PC-3 (cell line): ENCODE results near the gene ABCC11. TPM values are rescaled to one million over a fixed set of nuclear protein-coding genes. Genes with fewer than 3 reads are reported as not detected.

Experiments
- ATAC-seq: fragments of 200-7000 bp; cut with Tn5 transposase; 2 replicates; pipeline ENCODE4 v1.9.1; 2020; ENCODE audit warnings: mild to moderate bottlenecking, moderate library complexity
- BruUV-seq: library from RNA; stranded (reverse); fragments of 400-500 nt; replicated peaks from 2 replicates; lab custom pipeline; 2021; lab: Mats Ljungman, UMichigan
- CTCF ChIA-PET: fragments of 300-600 bp; sonication (Branson Sonifier 250); formaldehyde crosslinking; loops from one replicate; lab custom pipeline; 2022; ENCODE audit warnings: antibody characterized with exemption; lab: Charles Lee
- POLR2A ChIA-PET: fragments of 300-600 bp; sonication (Branson Sonifier 250); formaldehyde crosslinking; loops from one replicate; lab custom pipeline; 2022; ENCODE audit warnings: antibody characterized with exemption; ENCODE audit not compliant: unreplicated experiment; lab: Charles Lee
- DNase-seq: peaks from one replicate; pipeline ENCODE4 v3.0.0-alpha.2; 2015
- H2AFZ ChIP-seq: fragments of 300-600 bp; sonication (generic); 2 replicates; pipeline ENCODE4 v1.6.0; 2016; ENCODE audit warnings: antibody characterized with exemption, low read length
- H3F3A ChIP-seq: fragments of 300-600 bp; sonication (generic); one replicate; pipeline ENCODE4 v1.6.0; 2017; ENCODE audit warnings: antibody characterized with exemption, low read length, control low read depth, mild to moderate bottlenecking; ENCODE audit not compliant: unreplicated experiment
- H3K27ac ChIP-seq: fragments of 300-600 bp; sonication (generic); 2 replicates; pipeline ENCODE4 v1.5.1; 2016; ENCODE audit warnings: mild to moderate bottlenecking, low read length
- H3K27me3 ChIP-seq: fragments of 300-600 bp; sonication (generic); 2 replicates; pipeline ENCODE4 v1.6.1; 2016; ENCODE audit warnings: low read length, mixed read lengths
- H3K36me3 ChIP-seq: fragments of 300-600 bp; sonication (generic); 2 replicates; pipeline ENCODE4 v1.6.1; 2016; ENCODE audit warnings: low read depth, mixed run types, low read length, mixed read lengths
- H3K4me1 ChIP-seq: fragments of 300-600 bp; sonication (generic); 2 replicates; pipeline ENCODE4 v1.5.1; 2016; ENCODE audit warnings: low read length; ENCODE audit not compliant: insufficient read depth
- H3K4me2 ChIP-seq: fragments of 300-600 bp; sonication (generic); 2 replicates; pipeline ENCODE4 v1.6.0; 2016; ENCODE audit warnings: low read length
- H3K4me3 ChIP-seq: fragments of 300-600 bp; sonication (generic); 2 replicates; pipeline ENCODE4 v1.5.1; 2016; ENCODE audit warnings: mild to moderate bottlenecking, low read length, mixed read lengths
- H3K79me2 ChIP-seq: fragments of 300-600 bp; sonication (generic); 2 replicates; pipeline ENCODE4 v1.6.1; 2017; ENCODE audit warnings: low read length, mixed read lengths
- H3K9ac ChIP-seq: fragments of 300-600 bp; sonication (generic); 2 replicates; pipeline ENCODE4 v1.6.0; 2016; ENCODE audit warnings: mild to moderate bottlenecking, low read length
- H3K9me2 ChIP-seq: fragments of 300-600 bp; sonication (generic); replicated peaks from 2 replicates; pipeline ENCODE4 v1.6.1; 2016; ENCODE audit warnings: mixed run types, low read length, mixed read lengths
- H3K9me3 ChIP-seq: fragments of 300-600 bp; sonication (generic); 2 replicates; pipeline ENCODE4 v1.6.1; 2016; ENCODE audit warnings: low read length, mixed read lengths
- H4K20me1 ChIP-seq: fragments of 300-600 bp; sonication (generic); 2 replicates; pipeline ENCODE4 v1.6.1; 2016; ENCODE audit warnings: low read length, mixed read lengths
- EZH2 ChIP-seq: fragments of 300-600 bp; sonication (generic); IDR thresholded peaks from one replicate; pipeline ENCODE4 v1.6.1; 2017; ENCODE audit warnings: antibody characterized with exemption, mild to moderate bottlenecking, low read length; ENCODE audit not compliant: unreplicated experiment
- EZH2phosphoT487 ChIP-seq: fragments of 300-600 bp; sonication (generic); IDR thresholded peaks from 2 replicates; pipeline ENCODE4 v1.6.1; 2018; ENCODE audit warnings: mild to moderate bottlenecking, antibody characterized with exemption, low read length, borderline replicate concordance
- intact Hi-C: fragments of 100-400 bp; cut with micrococcal nuclease; formaldehyde crosslinking; loops from 2 replicates; pipeline ENCODE4 v1.9.0; 2023
- total RNA-seq: library from RNA; depleted of rRNA; stranded (reverse); fragments of >200 nt; gene quantifications from 2 replicates; pipeline ENCODE4 v1.2.3, GENCODE V29; 2014
- TF ChIP-seq, protein P1 (sequence below): fragments of 300-600 bp; sonication (generic); conservative IDR thresholded peaks from 2 replicates; pipeline ENCODE4 v1.5.1; 2017; ENCODE audit warnings: antibody characterized with exemption, low read depth, mild to moderate bottlenecking, low read length

ABCC11 gene
- total RNA-seq, 1 experiment from 2014 or later = 0.26 TPM

DNA sequence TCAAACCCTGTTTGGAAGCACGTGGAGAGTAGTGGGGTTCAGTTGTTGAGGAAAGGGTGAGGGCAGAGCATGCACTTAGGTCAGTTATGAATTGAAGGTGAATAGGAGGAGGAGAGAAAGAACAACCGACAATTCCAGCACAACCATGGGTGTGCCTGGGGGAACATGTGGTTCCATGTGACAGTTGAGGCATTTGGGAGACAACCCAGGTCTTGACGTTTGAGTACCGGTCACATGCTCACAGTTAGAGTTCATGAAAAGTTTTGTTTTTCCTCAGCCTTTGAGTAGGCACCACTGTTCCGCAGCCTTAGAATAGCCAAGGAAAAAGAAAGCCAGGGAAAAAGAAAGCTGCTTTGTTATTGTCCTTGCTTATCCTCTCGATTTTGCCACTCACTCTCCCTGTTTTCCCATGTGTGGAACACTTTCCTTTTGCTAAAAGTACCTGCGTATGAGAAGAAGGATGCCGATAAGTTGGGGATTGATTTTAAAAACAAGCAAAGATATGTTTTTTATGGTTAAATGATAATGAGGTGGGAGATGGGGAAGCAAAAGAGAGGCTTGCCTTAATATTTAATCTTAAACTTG is 25.6 kb upstream of the ABCC11 start:
- no peaks in the 10 kb centered on the region for H3K27me3 ChIP-seq
- BruUV-seq = no TSS peak
- ATAC-seq (no peak), DNase-seq (no peak)
- TF ChIP-seq, protein P1, sequence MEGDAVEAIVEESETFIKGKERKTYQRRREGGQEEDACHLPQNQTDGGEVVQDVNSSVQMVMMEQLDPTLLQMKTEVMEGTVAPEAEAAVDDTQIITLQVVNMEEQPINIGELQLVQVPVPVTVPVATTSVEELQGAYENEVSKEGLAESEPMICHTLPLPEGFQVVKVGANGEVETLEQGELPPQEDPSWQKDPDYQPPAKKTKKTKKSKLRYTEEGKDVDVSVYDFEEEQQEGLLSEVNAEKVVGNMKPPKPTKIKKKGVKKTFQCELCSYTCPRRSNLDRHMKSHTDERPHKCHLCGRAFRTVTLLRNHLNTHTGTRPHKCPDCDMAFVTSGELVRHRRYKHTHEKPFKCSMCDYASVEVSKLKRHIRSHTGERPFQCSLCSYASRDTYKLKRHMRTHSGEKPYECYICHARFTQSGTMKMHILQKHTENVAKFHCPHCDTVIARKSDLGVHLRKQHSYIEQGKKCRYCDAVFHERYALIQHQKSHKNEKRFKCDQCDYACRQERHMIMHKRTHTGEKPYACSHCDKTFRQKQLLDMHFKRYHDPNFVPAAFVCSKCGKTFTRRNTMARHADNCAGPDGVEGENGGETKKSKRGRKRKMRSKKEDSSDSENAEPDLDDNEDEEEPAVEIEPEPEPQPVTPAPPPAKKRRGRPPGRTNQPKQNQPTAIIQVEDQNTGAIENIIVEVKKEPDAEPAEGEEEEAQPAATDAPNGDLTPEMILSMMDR = no peak
- no peak for TF ChIP-seq EZH2phosphoT487
- no peak for TF ChIP-seq EZH2
- no peak overlapping the region for H2AFZ ChIP-seq
- CTCF ChIA-PET = no interaction called here
- H4K20me1 ChIP-seq = no peaks in the 10 kb centered on the region
- intact Hi-C loops = no loop called here
- H3K27ac ChIP-seq = no peak overlapping the region
- no peak overlapping the region for H3K4me2 ChIP-seq
- H3K4me3 ChIP-seq = no peak overlapping the region
- no peaks in the 10 kb centered on the region for H3K79me2 ChIP-seq
- H3K9me3 ChIP-seq = no peaks in the 10 kb centered on the region
- H3K4me1 ChIP-seq = no peaks in the 10 kb centered on the region
- no peaks in the 10 kb centered on the region for H3F3A ChIP-seq
- peaks cover 9% of the 10 kb centered on the region for H3K36me3 ChIP-seq
- H3K9me2 ChIP-seq = no peaks in the 10 kb centered on the region
- H3K9ac ChIP-seq = no peak overlapping the region
- POLR2A ChIA-PET = no interaction called here

DNA sequence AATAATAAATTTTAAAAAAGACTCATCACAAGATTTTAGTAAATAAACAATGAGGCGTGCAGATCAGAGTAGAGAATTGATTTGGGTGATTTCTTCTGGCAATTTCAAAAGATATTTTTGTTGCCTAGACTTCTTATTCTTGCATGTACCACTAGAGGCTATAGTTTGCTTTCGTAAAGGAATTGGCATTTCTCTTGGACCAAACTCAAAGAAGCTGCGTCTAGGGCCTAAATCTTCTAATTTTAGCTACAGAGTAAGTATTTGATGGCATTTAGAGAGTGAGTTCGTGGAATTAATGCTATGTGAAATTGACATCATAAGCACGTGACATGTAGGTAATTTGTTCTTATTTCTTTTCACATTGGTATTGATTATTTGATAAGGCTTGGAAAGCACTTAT is 24.4 kb upstream of the ABCC11 start:
- Histone ChIP-seq H3K9ac (no peak overlapping the region), H3K79me2 (no peaks in the 10 kb centered on the region), H2AFZ (no peak overlapping the region), H3F3A (no peaks in the 10 kb centered on the region), H4K20me1 (no peaks in the 10 kb centered on the region), H3K9me3 (no peaks in the 10 kb centered on the region), H3K27ac (no peak overlapping the region), H3K4me1 (no peaks in the 10 kb centered on the region), H3K36me3 (peaks cover 6% of the 10 kb centered on the region; the same call in 1 of the 2 replicates), H3K9me2 (no peaks in the 10 kb centered on the region), H3K27me3 (no peaks in the 10 kb centered on the region), H3K4me3 (no peak overlapping the region), H3K4me2 (no peak overlapping the region)
- CTCF ChIA-PET = interaction anchor here (0.6 kb wide), 1 partner anchor 26 kb away, joined by 3 read pairs; no protein-coding TSS in a partner anchor
- POLR2A ChIA-PET = no interaction called here
- no TSS peak for BruUV-seq
- TF ChIP-seq EZH2phosphoT487 (no peak), EZH2 (no peak)
- TF ChIP-seq, protein P1 = no peak
- no peak for ATAC-seq
- no peak for DNase-seq
- intact Hi-C loops = no loop called here

DNA sequence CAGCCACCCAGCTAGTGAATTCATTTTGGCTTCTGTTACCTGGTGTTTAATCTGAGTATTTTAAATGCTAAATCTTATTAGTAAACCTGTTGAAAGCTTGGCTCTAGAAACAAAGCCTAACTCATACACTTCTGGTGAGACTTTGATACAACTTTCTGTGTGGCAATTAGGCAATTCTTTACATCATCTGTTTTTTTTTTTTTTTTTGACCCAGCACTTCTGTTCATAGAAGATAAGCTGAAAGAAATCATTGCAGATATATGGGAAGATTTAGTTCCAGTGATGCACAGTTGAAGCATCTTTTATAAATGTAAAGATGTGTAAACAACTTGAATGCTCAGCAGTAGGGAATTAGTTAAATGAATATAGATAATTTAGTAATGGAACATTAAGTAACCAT is 21.7 kb upstream of the ABCC11 start:
- peaks cover 6% of the 10 kb centered on the region; the same call in 1 of the 2 replicates for H3K36me3 ChIP-seq
- no peaks in the 10 kb centered on the region for H3F3A ChIP-seq
- no TSS peak for BruUV-seq
- CTCF ChIA-PET = no interaction called here
- ATAC-seq = no peak
- no peaks in the 10 kb centered on the region for H4K20me1 ChIP-seq
- no peak overlapping the region for H3K4me3 ChIP-seq
- H3K4me2 ChIP-seq = no peak overlapping the region
- DNase-seq = no peak
- no peak overlapping the region for H3K9ac ChIP-seq
- no peak overlapping the region for H3K27ac ChIP-seq
- no peaks in the 10 kb centered on the region for H3K4me1 ChIP-seq
- H3K27me3 ChIP-seq = no peaks in the 10 kb centered on the region
- TF ChIP-seq, protein P1 = no peak
- TF ChIP-seq EZH2phosphoT487 (no peak), EZH2 (no peak)
- H2AFZ ChIP-seq = no peak overlapping the region
- no peaks in the 10 kb centered on the region for H3K79me2 ChIP-seq
- no peaks in the 10 kb centered on the region for H3K9me3 ChIP-seq
- intact Hi-C loops = no loop called here
- POLR2A ChIA-PET = no interaction called here
- H3K9me2 ChIP-seq = no peaks in the 10 kb centered on the region
